BLaER1 treated with 17β-estradiol and CSF1 and Interleukin-3, amounts not matched to agents 10 nM and 100 nM (cell line): ENCODE measurements around the gene RPS28.
"Not testable (repeated sequence)": the region's sequence is repeated elsewhere in the genome, so short reads cannot be mapped to it uniquely, and the experiment has no call there.

Source experiments
- H3K27ac ChIP-seq, 11 experiments: shearing (Covaris generic); formaldehyde crosslinking; 2 replicates each; pipeline ENCODE4 v1.8.1; 2022
- H3K27me3 ChIP-seq, 11 experiments: shearing (Covaris generic); formaldehyde crosslinking; 2 replicates each; pipeline ENCODE4 v1.8.1; 2022
- H3K36me3 ChIP-seq, 11 experiments: shearing (Covaris generic); formaldehyde crosslinking; 2 replicates each; pipeline ENCODE4 v1.8.1; 2022
- H3K4me1 ChIP-seq, 10 experiments: shearing (Covaris generic); formaldehyde crosslinking; 2 replicates each; pipeline ENCODE4 v1.8.1; 2022
- H3K4me2 ChIP-seq, 11 experiments: shearing (Covaris generic); formaldehyde crosslinking; 2 replicates each; pipeline ENCODE4 v1.8.1; 2022
- H3K4me3 ChIP-seq, 10 experiments: shearing (Covaris generic); formaldehyde crosslinking; 2 replicates each; pipeline ENCODE4 v1.8.1; 2022
- H3K9ac ChIP-seq, 11 experiments: shearing (Covaris generic); formaldehyde crosslinking; 2 replicates each; pipeline ENCODE4 v1.8.1; 2022
- H3K9me3 ChIP-seq, 11 experiments: shearing (Covaris generic); formaldehyde crosslinking; replicated peaks in 1 of 11; 2 replicates each; pipeline ENCODE4 v1.8.1; 2022
- H4K20me1 ChIP-seq, 11 experiments: shearing (Covaris generic); formaldehyde crosslinking; 2 replicates each; pipeline ENCODE4 v1.8.1; 2022
- Cebpa-rat ChIP-seq, 11 experiments: shearing (Covaris generic); IDR thresholded peaks; 2 replicates each; pipeline ENCODE4 v1.8.1; 2022

RPS28 gene

DNA sequence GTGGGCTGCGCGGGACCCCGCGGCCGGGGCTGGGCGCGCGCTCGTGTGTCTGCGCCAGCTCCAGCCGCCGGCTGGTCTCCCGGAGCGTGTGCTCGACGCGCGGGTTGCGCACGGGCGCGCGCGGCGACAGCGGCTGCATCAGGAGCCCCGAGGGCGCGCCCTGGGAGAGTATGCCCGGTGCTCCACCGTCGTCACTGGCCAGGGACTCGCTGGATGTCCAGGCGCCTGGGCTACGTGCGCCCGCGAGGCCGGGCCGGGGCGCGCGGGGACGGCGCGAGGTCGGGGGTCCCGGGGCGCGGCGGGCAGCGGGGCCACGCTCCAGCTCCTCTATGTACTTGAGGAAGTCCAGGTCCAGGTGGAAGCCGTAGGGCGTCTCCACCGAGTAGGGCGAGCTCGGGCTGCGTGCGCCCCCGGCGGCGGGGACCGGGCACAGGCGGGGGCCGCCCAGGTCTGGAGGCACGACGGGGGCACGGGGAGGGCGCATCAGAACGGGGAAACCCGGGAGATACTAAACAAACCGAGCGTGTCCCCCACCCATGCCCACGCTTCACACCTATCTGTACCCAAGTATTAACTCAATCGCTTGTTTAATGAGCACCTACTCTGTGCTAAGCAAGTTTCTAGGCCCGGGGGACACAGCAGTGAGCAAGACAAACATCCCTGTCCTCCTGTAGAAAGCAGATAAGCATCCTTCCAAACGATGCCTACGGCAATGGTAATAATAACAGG is 14.2 kb downstream of the RPS28 start:
- Histone ChIP-seq H3K4me2 (peak overlapping the region; percentile 82 to 99 (median 94)), H3K27ac (peak overlapping the region in 7 of 11 experiments; percentile 39 to 57 (median 49); a peak in 11 of 22 replicates)
- no peak for TF ChIP-seq Cebpa-rat (IDR thresholded peaks at IDR 0.05)

DNA sequence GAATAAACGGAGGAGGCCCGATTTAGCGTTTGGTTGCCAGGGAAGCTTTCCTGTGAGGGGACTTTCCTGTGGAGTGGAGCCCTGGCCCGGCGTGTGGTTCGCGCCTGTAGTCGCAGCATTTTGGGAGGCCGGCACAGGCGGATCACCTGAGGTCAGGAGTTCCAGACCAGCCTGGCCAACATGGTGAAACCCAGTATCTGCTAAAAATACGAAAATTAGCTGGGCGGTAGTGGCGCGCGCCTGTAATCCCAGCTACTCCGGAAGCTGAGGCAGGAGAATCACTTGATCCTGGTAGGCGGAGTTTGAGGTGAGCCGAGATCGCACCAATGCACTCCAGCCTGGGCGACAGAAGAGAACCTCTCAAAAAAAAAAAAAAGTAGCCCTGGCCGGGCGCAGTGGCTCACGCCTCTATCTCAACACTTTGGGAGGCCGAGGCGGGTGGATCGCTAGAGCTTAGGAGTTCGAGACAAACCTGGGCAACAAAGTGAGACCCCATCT is 14.8 kb downstream of the RPS28 start:
- Histone ChIP-seq H3K4me2 (peak overlapping the region; percentile 82 to 99 (median 94)), H3K9ac (peak overlapping the region in 2 of 11 experiments; percentile 11 to 73; a peak in 2 of 22 replicates), H3K27ac (peak overlapping the region in 1 of 11 experiments; percentile 49; a peak in 3 of 22 replicates), H3K27me3 (peaks cover 31 to 48% (median 38%) of the 10 kb centered on the region in 11 experiments), H3K4me1 (peaks cover 33 to 52% (median 46%) of the 10 kb centered on the region in 10 experiments), H4K20me1 (peaks cover 0 to 36% (median 8%) of the 10 kb centered on the region in 11 experiments; a peak in 10 of 22 replicates), H3K4me3 (peak overlapping the region in 4 of 10 experiments; percentile 61 to 68 (median 64); a peak in 8 of 20 replicates), H3K9me3 (no peaks in the 10 kb centered on the region), H3K36me3 (no peaks in the 10 kb centered on the region)
- TF ChIP-seq Cebpa-rat (IDR thresholded peaks at IDR 0.05), result no peak

More for the DNA sequence above, 14.2 kb downstream of the RPS28 start:
- no peaks in the 10 kb centered on the region for H3K36me3 ChIP-seq
- H3K4me1 ChIP-seq, result peaks cover 28 to 46% (median 40%) of the 10 kb centered on the region in 10 experiments
- H3K4me3 ChIP-seq, result peak overlapping the region; percentile 55 to 68 (median 65)
- peak overlapping the region in 10 of 11 experiments; percentile 42 to 79 (median 64); a peak in 20 of 22 replicates for H3K9ac ChIP-seq
- H3K27me3 ChIP-seq, result peaks cover 31 to 44% (median 38%) of the 10 kb centered on the region in 11 experiments
- no peaks in the 10 kb centered on the region for H3K9me3 ChIP-seq
- peaks cover 0 to 32% (median 8%) of the 10 kb centered on the region in 11 experiments; a peak in 10 of 22 replicates for H4K20me1 ChIP-seq

DNA sequence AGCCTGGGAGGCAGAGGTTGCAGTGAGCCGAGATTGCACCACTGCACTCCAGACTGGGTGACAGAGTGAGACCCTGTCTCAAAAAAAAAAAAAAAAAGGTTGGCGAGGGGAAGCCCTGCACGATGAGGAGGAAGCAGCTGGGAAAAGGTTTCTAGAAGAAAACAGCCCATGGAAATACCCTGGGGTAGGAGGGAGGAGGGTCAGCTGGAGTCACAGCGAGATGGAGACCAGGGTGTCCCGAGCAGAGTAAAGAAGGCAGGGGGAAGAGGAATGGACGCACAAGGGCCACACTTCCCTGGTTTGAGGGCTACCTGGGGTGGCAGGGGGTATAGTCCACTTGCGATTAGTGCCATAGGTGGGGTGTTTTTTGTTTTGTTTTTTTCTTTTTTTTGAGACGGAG is 15.4 kb downstream of the RPS28 start:
- H3K9ac ChIP-seq, result 0 out of 22 replicates have a peak overlapping the region, but pooled peaks of 1 of the 11 experiments have one; percentile 36
- H4K20me1 ChIP-seq, result peaks cover 0 to 36% (median 8%) of the 10 kb centered on the region in 11 experiments; a peak in 10 of 22 replicates
- H3K27me3 ChIP-seq, result peaks cover 31 to 53% (median 38%) of the 10 kb centered on the region in 11 experiments
- H3K27ac ChIP-seq, result peak overlapping the region in 1 of 11 experiments; percentile 30; a peak in 1 of 22 replicates
- H3K4me3 ChIP-seq, result no peak overlapping the region
- no peaks in the 10 kb centered on the region for H3K9me3 ChIP-seq
- peak overlapping the region in 10 of 11 experiments; percentile 88 to 99 (median 95); a peak in 19 of 22 replicates for H3K4me2 ChIP-seq
- TF ChIP-seq Cebpa-rat (IDR thresholded peaks at IDR 0.05), result no peak
- H3K4me1 ChIP-seq, result peaks cover 33 to 57% (median 48%) of the 10 kb centered on the region in 10 experiments
- no peaks in the 10 kb centered on the region for H3K36me3 ChIP-seq

DNA sequence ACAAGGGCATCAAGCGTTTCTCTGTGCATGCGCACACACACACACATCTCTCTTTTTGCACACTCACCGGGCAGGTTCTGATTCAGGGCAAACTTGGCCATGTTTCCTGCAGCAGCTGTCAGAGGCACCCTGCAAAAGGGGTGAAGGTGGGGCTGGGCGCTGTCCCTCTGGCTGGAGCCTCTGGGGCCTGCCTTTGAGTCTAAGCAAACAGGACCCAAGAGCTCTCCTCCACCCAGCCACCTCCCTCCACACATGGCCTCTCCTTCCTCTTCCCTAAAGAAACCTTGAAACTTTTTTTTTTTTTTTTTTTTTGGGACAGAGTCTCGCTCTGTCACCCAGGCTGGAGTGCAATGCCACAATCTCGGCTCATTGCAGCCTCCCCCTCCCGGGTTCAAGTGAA is 16.4 kb downstream of the RPS28 start:
- no peak overlapping the region for H3K9ac ChIP-seq
- no peak for TF ChIP-seq Cebpa-rat (IDR thresholded peaks at IDR 0.05)

DNA sequence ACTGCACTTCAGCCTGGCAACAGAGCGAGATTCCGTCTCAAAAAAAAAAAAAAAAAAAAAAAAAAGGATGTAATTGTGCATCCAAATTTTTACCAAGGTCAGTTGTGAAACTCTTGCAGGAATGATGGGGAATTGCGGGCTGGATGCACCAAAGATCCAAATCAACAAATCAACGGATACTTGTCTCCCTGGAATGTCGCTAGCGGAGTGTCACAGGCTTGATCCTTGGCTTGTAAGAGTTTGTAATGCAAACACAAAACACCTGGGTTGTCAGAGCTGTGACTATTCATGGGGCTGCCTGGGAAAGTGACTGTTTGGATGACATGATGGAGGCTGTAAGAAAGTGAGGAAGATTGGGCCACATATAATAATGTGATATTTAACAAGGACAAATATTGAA is 17.5 kb downstream of the RPS28 start:
- peaks cover 0 to 27% (median 8%) of the 10 kb centered on the region in 11 experiments; a peak in 10 of 22 replicates for H4K20me1 ChIP-seq
- no peak overlapping the region for H3K27ac ChIP-seq
- H3K36me3 ChIP-seq, result no peaks in the 10 kb centered on the region
- H3K4me2 ChIP-seq, result no peak overlapping the region
- no peak overlapping the region for H3K4me3 ChIP-seq
- peaks cover 33 to 77% (median 62%) of the 10 kb centered on the region in 10 experiments for H3K4me1 ChIP-seq
- peaks cover 25 to 58% (median 34%) of the 10 kb centered on the region in 11 experiments for H3K27me3 ChIP-seq
- TF ChIP-seq Cebpa-rat (IDR thresholded peaks at IDR 0.05), result no peak
- no peaks in the 10 kb centered on the region for H3K9me3 ChIP-seq
- H3K9ac ChIP-seq, result no peak overlapping the region

More for the DNA sequence above, 16.4 kb downstream of the RPS28 start:
- Histone ChIP-seq H3K9me3 (no peaks in the 10 kb centered on the region), H3K4me2 (peak overlapping the region in 10 of 11 experiments; percentile 4 to 99 (median 94); a peak in 16 of 22 replicates), H4K20me1 (peaks cover 0 to 36% (median 8%) of the 10 kb centered on the region in 11 experiments; a peak in 10 of 22 replicates), H3K27ac (no peak overlapping the region), H3K4me1 (peaks cover 33 to 68% (median 58%) of the 10 kb centered on the region in 10 experiments), H3K4me3 (no peak overlapping the region), H3K36me3 (no peaks in the 10 kb centered on the region), H3K27me3 (peaks cover 31 to 64% (median 39%) of the 10 kb centered on the region in 11 experiments)

DNA sequence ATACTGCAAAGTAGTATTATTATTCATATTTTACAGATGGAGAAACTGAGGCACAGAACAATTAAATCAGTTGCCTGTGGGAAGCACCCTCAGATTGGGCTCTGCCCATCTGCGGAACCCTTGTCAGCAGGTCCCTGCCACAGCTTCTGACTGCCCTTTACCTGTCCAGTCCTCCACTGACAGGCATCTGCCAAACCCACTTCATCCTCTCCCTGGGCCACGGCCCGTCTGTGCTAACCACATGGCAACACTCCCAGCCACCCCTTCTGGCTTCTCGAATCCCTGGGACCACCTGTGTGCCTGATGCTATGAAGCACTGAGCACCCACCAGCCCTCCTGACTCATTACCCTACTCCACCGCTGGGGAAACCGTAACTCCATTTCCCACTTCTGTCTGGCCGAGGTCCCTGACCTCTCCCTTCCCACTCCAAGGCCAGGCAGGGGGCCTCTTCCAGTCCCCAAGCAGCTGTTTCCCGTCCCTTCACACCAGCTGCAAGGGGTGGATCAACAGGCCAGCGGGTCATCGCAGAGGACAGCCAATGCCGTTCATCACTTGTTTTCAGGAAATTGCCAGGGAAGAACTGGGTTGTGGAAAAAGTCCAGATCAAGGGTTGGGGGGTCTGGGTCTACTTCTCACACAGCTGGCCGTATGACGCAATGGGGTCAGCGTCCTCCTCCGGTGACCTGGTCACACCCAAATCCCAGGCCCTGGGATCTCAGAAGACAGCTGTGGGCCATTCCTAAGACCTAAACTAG is 19.2 kb downstream of the RPS28 start:
- peaks cover 24 to 73% (median 56%) of the 10 kb centered on the region in 10 experiments for H3K4me1 ChIP-seq
- peaks cover 0 to 11% (median 0%) of the 10 kb centered on the region in 11 experiments; a peak in 4 of 22 replicates for H4K20me1 ChIP-seq
- peak overlapping the region; percentile 4 to 98 (median 53); a peak in 20 of 22 replicates for H3K4me2 ChIP-seq
- no peak overlapping the region; a peak in 1 of 22 replicates for H3K9ac ChIP-seq
- no peak overlapping the region for H3K4me3 ChIP-seq
- H3K36me3 ChIP-seq, result no peaks in the 10 kb centered on the region
- H3K27ac ChIP-seq, result 0 out of 22 replicates have a peak overlapping the region, but pooled peaks of 1 of the 11 experiments have one; percentile 12
- no peaks in the 10 kb centered on the region for H3K9me3 ChIP-seq
- TF ChIP-seq Cebpa-rat (IDR thresholded peaks at IDR 0.05), result no peak
- H3K27me3 ChIP-seq, result peaks cover 8 to 42% (median 17%) of the 10 kb centered on the region in 11 experiments

DNA sequence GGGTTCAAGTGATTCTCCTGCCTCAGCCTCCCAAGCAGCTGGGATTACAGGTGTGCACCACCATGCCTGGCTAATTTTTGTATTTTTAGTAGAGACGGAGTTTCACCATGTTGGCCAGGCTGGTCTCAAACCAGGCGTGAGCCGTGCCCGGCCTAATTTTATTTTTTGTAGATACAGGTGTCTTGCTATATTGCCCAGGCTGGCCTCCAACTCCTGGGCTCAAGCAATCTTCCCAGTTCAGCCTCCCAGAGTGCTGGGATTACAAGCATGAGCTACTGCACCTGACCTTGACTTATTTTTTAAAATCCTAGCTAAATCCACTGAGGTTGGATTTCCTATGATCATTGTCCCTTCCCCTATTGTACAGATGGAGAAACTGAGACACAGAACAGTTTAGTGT is 20.2 kb downstream of the RPS28 start:
- H3K4me2 ChIP-seq, result peak overlapping the region in 7 of 11 experiments; percentile 85 to 99 (median 98); a peak in 10 of 22 replicates
- peaks cover 20 to 64% (median 46%) of the 10 kb centered on the region in 10 experiments for H3K4me1 ChIP-seq
- not testable (repeated sequence) for H3K9ac ChIP-seq, H3K36me3 ChIP-seq, H3K9me3 ChIP-seq, H4K20me1 ChIP-seq, H3K4me3 ChIP-seq
- peaks cover 0 to 32% (median 7%) of the 10 kb centered on the region in 11 experiments; a peak in 14 of 22 replicates for H3K27me3 ChIP-seq
- peak overlapping the region in 1 of 11 experiments; percentile 95; a peak in 2 of 22 replicates for H3K27ac ChIP-seq

DNA sequence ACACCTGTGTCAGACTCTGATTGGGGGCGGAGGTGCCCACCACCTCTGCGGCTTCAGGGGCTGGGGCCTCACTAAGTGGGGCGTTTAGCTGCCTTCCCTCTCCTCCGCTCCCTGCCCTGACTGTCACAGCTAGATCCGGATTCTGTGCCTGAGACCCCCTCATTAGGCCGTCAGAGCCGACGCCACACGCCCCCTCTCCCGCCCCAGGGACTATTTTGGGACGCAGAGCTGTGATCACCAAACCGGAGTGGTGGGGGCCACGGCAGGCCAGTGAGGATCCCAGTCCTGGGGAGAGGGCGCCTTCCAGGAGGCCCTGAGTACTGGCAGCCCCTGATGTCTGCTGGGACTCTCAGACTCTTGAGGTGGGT is 21.0 kb downstream of the RPS28 start:
- peaks cover 13 to 60% (median 40%) of the 10 kb centered on the region in 10 experiments for H3K4me1 ChIP-seq
- peak overlapping the region in 5 of 11 experiments; percentile 40 to 95 (median 80); a peak in 7 of 22 replicates for H3K27ac ChIP-seq
- H3K9ac ChIP-seq, result peak overlapping the region in 9 of 11 experiments; percentile 32 to 89 (median 70); a peak in 13 of 22 replicates
- no peaks in the 10 kb centered on the region for H3K36me3 ChIP-seq
- H4K20me1 ChIP-seq, result peaks cover 0 to 7% (median 0%) of the 10 kb centered on the region in 11 experiments; a peak in 1 of 22 replicates
- peak overlapping the region in 10 of 11 experiments; percentile 85 to 99 (median 98); a peak in 21 of 22 replicates for H3K4me2 ChIP-seq
- peak overlapping the region in 9 of 10 experiments; percentile 63 to 81 (median 71); a peak in 14 of 20 replicates for H3K4me3 ChIP-seq
- peaks cover 0 to 24% (median 4%) of the 10 kb centered on the region in 11 experiments; a peak in 10 of 22 replicates for H3K27me3 ChIP-seq
- no peak for TF ChIP-seq Cebpa-rat (IDR thresholded peaks at IDR 0.05)
- no peaks in the 10 kb centered on the region for H3K9me3 ChIP-seq
